HFF-Myc (cell line): Measurements from ENCODE around the gene MAP7D1.

Source experiments
- DNase-seq: peaks from one replicate; pipeline ENCODE4 v3.0.0-alpha.2; 2011; ENCODE audit warnings: low read depth; ENCODE audit errors: extremely low read depth
- H3K4me3 ChIP-seq: replicated peaks from 2 replicates; pipeline ENCODE4 v1.5.1; 2011; ENCODE audit warnings: low read depth, mild to moderate bottlenecking, control low read depth, low read length
- CTCF ChIP-seq: IDR thresholded peaks from 2 replicates; pipeline ENCODE4 v1.5.1; 2012; ENCODE audit warnings: mild to moderate bottlenecking, low read depth, low read length, control low read depth; ENCODE audit errors: missing control alignments

Gene MAP7D1

GRCh38 chr1:36150296-36151133 is 5.4 kb upstream of the MAP7D1 start:
- peak; percentile 81 for DNase-seq
- no peak for TF ChIP-seq CTCF
- peak overlapping the region; percentile 26 for H3K4me3 ChIP-seq

GRCh38 chr1:36151134-36151844 is 4.7 kb upstream of the MAP7D1 start:
- H3K4me3 ChIP-seq, result no peak overlapping the region
- TF ChIP-seq CTCF, result no peak
- no peak for DNase-seq

- DNase-seq, result no peak
- H3K4me3 ChIP-seq, result no peak overlapping the region
- TF ChIP-seq CTCF, result no peak
Observed at GRCh38 chr1:36151845-36152203, 4.1 kb upstream of the MAP7D1 start.

DNA sequence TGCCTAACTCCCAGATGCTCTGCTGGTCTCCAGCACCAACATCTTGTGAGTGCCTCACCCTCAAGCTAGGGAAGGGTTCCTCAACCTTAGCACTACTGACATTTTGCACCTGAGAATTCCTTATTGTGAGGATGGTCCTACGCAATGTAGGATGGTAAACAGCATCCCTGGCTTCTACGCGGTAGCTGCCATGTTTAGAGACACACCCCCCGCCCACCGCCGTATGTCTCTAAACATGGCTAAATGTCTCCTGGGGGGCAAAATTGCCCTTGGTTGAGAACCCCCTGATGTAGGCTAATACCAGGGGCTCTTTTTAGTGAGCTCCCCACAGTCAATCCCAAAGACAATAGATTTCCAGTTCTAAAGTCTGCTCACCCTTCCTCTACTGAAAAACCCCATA is 2.5 kb upstream of the MAP7D1 start:
- no peak overlapping the region for H3K4me3 ChIP-seq
- TF ChIP-seq CTCF, result no peak
- no peak for DNase-seq

- TF ChIP-seq CTCF, result no peak
- no peak overlapping the region for H3K4me3 ChIP-seq
- DNase-seq, result no peak
Observed at GRCh38 chr1:36154335-36154734, 1.6 kb upstream of the MAP7D1 start.

- no peak for TF ChIP-seq CTCF
- peak overlapping the region; percentile 89 for H3K4me3 ChIP-seq
- no peak for DNase-seq
Observed at GRCh38 chr1:36154765-36155407, 1.1 kb upstream of the MAP7D1 start.
